Activated naive CD4-positive, alpha-beta T cell (primary cell): ENCODE data around the gene USP22.
"Not testable (repeated sequence)": the region's sequence is repeated elsewhere in the genome, so short reads cannot be mapped to it uniquely, and the experiment has no call there.

Experiments
- DNase-seq, 4 experiments: peaks; one replicate each; lab custom pipeline; 2025; lab: John Stamatoyannopoulos, UW

Gene USP22

GRCh38 chr17:21042458-21043295 is at the start of gene USP22:
USP22 (minus strand) TSS chr17:21043011; CDS start chr17:21042835, 176 bp downstream.
- peak; percentile 96 to 99 (median 98) for DNase-seq

- no peak for DNase-seq
Observed at GRCh38 chr17:21090902-21091618, 48.2 kb upstream of the USP22 start.

GRCh38 chr17:21089933-21090901 is 47.4 kb upstream of the USP22 start:
- no peak for DNase-seq

GRCh38 chr17:21089145-21089544 is 46.3 kb upstream of the USP22 start:
- no peak for DNase-seq

GRCh38 chr17:21085707-21086106 is 42.9 kb upstream of the USP22 start:
- DNase-seq: no peak

- DNase-seq: not testable (repeated sequence)
Observed at GRCh38 chr17:21085280-21085679, 42.5 kb upstream of the USP22 start.

- DNase-seq: no peak
Observed at GRCh38 chr17:21082001-21082436, 39.2 kb upstream of the USP22 start.

- no peak for DNase-seq
Observed at GRCh38 chr17:21079196-21079595, 36.4 kb upstream of the USP22 start.

- no peak for DNase-seq
Observed at GRCh38 chr17:21078016-21078780, 35.4 kb upstream of the USP22 start.

- no peak for DNase-seq
Observed at GRCh38 chr17:21077281-21077680, 34.5 kb upstream of the USP22 start.

- no peak for DNase-seq
Observed at GRCh38 chr17:21076242-21076641, 33.4 kb upstream of the USP22 start.

- no peak for DNase-seq
Observed at GRCh38 chr17:21075739-21076085, 32.9 kb upstream of the USP22 start.

- no peak for DNase-seq
Observed at GRCh38 chr17:21072745-21073197, 30.0 kb upstream of the USP22 start.

GRCh38 chr17:21066394-21066793 is 23.6 kb upstream of the USP22 start:
- no peak for DNase-seq

GRCh38 chr17:21061971-21062526 is 19.2 kb upstream of the USP22 start:
- DNase-seq: no peak

- DNase-seq: no peak
Observed at GRCh38 chr17:21061158-21061835, 18.5 kb upstream of the USP22 start.

- no peak for DNase-seq
Observed at GRCh38 chr17:21059761-21060160, 16.9 kb upstream of the USP22 start.

- no peak for DNase-seq
Observed at GRCh38 chr17:21058098-21058893, 15.5 kb upstream of the USP22 start.

GRCh38 chr17:21053056-21053455 is 10.2 kb upstream of the USP22 start:
- not testable (repeated sequence) for DNase-seq
